Inferior parietal cortex (tissue), 1 donor: ENCODE measurements around the gene AP2S1.
A peak's percentile ranks its signal among the peaks of the same experiment; 100 is the strongest.
"Not testable (repeated sequence)": the region's sequence is repeated elsewhere in the genome, so short reads cannot be mapped to it uniquely, and the experiment has no call there.

ENCODE experiments used
- DNase-seq: peaks from one replicate; pipeline ENCODE4 v3.0.0-alpha.2; 2016; ENCODE audit errors: extremely low spot score

Gene AP2S1

DNA sequence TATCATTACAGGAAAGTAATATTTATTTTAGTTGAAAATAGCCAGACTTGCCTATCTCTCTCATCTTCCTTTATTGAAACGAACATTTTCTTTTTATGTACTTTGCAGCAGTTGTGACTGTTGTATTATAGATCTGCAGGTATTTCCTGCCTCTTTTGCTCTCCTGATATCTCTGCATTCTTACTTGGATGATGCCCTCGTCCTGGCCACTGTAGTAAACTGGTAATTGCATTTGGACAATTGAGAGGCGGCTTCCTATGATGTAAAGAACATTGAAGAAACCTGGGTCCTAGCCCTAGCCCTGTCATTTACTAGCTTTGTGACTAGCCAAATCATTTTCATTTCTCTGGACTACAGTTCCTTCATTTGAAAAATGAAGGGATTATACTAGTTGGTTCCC is 16.5 kb upstream of the AP2S1 start:
- no peak for DNase-seq

DNA sequence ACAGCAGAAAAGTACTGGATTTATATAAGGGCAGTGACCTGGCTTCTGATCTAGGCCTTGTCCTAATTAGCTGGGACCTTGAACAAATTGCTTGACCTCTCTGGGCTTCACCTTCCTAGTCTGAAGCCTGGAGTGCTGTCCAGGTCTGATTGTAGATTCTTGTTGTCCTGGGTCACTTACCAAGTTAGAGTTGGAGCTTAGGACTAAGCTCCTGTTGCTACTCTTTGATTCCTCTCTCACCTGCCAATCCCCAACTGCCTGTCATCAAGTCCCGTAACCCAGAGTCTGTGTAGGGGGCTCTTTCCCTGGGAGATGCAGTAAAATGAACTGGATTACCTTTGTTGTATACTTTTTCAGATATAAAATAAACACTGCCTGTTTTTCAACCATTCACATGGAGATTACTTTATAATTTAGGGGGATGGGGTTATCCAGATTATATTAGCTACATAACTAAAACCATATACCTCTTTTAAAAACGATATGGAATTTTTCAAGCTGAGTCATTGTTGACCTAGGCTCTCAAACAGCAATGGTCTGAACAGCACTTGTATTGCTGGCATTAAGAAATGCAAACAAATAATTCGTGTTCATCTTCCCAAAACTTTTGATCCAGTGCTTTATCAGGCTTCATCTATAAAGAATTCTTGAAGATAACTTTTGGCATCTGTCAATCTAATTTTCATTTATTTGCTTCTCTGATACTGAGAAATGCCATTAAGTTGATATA is 15.9 kb upstream of the AP2S1 start:
- DNase-seq, result no peak

DNA sequence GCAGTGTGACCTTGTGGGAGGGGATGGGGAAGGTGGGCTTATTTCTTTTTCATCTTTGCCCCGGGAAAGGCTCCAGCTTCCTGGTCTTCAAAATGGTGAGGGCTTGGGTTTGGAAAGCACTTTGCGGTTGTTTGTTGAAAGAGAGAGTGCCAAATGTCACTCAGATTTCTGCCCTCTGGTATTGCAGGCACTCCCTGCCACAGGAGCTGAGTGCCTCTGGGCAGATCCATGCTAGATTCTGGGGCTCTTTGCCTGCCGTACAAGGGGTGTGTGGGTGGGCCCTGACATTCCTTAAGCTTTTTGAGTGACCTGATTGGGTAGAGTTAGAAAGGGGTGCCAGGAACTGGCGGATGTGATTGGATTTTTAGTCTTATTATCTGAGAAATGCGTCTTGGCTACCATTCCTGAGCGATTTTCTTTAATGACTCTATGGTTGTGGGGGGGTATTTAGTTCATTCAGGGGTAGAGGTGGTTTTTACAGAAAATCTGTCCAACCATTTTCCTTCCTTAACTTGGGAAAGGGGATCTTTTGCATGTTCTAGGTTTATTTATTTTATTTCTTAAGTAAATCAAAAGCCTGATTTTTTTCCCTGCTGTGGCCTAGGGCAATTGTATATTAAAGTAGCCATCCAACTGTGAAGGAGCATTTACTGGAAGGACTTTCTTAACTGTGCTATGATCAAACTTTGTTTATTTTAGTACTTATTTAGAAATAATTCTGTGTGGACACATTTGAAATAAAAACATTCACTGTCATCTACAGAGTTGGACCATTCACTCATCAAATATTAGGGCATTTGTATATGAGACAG is 13.4 kb upstream of the AP2S1 start:
- no peak for DNase-seq

DNA sequence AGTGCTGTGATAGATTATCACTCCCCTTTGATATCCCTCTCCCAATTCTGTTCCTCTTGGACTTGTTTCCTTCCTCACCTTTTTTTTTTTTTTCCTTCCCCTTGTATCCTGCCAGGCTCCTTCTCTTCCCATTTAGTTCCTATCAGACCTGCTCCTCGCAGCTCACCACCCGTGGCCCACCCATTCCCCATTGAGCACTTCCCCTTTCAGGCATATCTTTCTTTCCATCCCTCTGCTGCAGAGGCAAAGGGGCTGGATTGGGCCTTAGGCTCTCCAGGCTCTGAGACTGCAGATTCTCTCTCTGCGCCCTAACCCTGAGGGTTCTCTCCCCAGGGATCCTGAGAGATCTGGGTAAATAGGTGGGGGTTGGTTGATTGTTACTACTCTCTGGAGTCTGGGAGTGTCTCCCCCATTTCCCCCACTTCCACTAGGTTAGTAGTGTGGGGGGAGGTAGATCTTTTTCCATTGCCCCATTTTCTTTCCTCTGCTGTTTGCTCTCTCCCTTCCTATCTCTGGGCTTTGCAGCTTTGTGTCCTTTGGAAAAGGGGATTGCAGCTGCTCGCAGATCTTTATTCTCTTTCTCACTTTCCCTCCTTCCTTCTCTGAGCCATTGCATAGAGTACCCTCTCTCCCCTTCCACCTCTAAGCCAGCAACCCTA is 12.5 kb upstream of the AP2S1 start:
- no peak for DNase-seq

DNA sequence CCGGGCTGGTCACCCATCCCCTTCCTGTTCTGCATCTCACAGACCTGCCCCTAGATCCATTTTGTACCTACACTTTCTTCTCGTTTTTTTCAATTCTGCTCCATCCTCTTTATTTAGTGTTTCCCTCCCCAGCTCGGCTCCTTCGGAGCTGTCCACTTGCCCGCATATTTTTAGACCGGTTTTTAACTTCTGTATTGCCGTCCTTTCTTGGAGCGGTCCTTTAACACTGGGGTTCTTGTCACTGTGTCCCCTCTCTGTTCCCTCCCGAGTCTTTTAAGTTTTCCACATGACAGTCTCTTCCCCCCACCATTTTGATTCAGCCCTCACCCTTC is 11.8 kb upstream of the AP2S1 start:
- no peak for DNase-seq

DNA sequence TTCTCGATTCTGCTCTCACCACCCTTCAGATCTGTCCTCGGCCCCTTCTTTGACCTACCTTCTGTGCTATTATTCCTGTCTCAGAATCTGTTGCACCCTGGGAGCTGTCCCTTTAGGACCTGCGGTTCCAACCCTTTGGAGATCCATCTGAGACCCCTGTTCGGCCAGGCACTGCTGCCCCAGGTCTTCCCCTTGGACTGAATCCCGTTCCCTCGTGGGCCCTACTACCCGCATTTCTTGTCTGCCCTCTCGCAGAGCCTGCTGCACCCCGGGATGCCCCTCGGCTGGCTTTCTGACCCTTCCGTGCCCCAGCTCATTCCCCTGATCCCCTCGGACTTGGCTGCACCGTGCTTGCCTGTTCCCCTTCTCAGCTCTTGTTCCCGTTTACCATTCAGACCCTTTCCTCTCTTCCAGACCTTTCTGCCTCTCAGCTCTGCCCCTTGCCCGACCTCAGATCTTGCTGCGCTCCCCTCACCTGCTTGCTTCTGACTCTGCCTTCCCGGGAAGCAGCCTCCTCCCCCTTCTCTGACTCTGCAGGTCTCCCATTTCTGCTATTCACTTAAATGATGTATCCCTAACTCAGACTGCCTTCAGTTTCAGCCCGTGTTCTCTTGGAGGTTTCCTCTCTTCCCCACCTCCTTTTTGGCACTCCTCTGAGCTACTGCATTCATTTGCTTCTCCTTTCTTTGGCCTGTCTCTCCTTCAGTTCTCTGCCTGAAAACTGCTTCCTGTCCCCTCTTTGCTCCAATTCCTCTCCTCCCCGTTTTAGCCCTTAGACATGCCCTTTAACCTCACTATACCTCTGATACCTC is 11.3 kb upstream of the AP2S1 start:
- DNase-seq, result no peak

DNA sequence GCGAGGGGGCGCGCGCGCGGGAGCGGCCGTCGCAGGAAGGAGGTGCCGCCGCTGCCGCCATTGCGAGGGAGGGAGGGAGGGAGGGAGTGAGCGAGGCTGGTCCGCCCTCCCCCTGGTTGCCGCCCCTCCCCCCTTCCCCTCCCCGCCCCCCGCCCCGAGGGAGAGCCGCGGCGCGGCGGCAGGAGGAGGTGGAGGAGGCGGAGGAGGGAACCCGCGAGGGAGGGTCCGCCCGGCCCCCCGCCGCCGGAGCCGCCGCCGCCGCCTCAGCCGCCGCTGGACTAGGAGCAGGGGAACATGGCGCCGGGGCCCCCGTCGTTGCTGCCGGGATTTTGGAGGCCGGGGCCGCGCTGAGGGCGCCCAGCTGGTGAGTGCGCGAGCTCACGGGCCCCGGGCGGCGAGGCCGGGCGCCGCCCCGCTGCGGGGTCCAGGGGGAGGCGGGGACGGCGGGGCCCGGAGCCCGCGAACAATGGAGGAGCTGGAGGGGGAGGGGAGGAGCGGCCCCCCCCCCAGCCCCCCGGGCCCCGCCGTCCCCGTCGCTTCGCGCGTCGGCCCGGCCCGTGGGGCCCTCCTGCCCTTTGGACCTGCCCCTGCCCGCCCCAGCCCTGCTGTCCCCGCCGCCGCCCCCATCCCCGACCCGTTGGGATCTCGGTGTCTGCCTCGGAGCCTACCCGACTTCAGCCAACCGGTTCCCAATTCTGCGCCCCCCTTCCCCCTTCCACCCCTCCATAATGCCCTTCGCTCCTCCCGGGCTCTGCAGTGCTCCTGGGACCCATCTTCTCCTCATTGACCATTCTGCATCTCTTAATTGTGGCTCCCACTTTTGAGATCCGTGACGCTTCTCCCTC is 10.4 kb upstream of the AP2S1 start, which contains the start of gene ARHGAP35:
ARHGAP35 (plus strand) TSS at position 152 of the 845 bp plus-strand sequence. CDS start 57,679 bp downstream, outside the sequence.
- DNase-seq, result no peak

DNA sequence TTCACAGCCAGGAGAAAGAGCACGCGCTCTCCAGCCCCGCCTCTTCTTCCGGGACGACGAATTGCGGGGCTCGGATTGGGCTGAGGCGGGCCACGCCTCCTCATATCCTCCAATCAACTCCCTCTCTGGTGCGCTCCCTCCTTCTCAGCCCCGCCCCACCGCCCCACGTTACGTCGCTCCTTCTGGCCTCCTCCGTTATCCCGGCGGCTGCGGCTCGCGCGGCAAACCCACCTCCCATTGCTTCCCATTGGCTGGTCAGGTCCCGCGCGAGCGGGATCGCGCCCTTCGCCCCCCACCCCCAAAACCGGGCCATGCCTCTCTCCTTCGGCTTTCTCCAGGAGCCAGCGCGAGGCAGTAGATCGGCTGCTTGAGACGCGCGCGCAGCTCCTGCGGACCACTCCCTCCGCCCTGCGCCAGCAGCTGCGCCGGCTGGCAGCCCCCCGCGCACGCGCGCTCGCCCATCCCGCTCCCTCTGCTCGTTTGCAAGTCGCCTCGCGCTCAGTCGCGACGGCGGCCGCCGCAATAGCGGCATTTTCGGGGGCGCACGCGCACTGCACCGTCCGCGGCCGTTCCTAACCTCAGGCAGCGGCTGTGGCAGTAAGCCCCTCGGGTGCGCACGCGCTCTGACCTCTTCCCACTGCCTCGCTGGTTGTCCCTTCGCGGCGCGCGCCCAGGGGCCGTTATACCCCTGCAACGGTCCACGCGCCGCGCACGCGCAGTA is 9.6 kb upstream of the AP2S1 start:
- peak; percentile 96 for DNase-seq

DNA sequence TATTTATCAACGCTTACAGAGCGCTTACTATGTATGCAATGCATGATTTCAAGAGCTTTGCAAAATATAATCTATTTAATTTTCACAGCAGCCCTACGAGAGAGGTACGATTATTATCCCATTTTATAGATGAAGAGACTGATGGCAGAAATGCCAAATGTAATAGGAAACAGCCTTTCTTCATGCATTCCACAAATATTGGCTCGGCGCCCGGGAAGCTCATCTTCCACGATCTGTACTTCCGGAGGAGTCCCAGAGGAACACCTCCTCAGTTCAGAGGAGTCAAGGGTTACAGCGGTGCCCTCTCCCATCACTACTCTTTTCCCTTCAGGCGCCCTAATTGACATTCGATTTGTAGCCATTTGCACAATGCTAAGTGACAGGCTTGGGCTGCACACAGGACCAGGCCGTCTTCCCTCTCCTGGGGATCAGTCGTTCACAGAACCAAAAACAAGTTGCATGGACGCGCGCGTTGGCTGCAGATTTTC is 9.0 kb upstream of the AP2S1 start:
- no peak for DNase-seq

DNA sequence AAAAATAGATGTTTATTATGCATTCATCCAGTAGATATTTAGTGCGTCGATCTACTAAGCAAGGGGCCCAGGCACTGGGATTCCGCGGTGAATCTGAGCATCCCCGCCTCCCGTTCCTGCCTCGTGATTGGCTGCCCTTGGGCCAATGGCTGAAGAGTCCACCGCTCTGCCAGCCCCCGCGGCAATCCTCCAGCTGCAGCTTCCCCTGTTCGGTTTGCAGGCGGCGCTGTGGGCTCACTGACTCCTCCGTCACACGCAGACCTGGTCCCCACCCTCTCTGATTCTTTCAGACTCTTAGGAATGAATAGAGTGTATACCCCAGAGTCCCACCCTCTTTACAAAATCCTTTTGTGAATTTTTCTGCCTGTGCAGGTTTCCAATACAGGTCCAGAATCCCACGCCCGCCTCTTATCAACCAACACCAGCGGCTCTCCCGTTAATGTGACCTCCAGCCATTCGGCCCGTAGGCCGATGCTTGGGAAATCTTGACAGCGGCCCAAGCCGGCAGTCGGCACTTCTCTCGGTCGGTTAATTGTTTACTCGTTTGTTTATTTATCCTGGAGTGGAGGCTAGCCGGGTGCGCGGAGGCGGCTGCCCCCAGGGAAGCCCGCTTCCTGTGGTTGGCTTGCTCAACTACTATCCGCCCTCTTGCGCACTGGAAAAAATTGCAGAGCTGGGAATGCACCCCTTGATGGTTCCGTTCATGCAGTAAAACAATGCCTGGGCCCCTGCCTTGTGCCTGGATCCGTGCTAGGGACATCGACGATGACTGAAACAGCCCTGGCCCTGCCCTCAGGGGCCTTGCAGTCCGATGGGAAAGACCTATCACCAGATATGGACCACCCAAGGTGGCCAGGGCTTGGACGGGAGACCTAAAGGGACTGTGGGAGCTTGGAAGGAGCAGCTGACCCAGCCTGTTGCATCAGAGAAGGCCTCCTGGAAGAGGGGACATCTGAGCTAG is 5.7 kb upstream of the AP2S1 start:
- DNase-seq, result peak; percentile 95

DNA sequence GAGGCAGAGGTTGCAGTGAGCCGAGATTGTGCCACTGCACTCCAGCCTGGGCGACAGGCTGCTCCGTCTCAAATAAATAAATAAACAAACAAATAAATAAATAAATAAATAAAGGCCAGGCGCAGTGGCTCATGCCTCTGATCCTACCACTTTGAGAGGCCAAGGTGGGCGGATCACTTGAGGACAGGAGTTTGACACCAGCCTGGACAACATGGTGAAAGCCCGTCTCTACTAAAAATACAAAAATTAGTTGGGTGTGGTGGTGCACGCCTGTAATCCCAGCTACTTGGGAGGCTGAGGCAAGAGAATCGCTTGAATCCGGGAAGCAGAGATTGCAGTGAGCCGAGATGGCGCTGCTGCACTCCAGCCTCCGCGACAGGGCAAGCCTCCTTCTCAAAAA is 4.1 kb upstream of the AP2S1 start:
- not testable (repeated sequence) for DNase-seq

DNA sequence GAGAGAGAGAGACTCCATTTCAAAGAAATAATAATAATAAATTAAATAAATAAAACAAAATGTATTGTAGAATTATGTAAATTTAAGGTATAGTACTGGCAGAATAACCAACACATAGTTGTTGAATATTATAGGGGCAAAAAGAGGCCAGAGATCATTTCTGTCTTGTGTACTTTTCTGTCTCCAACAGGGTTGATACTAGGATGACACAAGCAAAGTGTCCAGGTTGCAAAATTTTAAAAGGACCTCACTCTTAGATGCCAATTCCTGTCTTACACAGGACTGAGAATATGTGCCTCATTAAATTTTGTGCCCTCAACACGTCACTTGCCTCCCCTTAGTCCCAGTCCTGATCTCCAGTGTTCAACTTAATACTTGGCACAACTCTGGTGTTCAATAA is 2.2 kb upstream of the AP2S1 start:
- no peak for DNase-seq

DNA sequence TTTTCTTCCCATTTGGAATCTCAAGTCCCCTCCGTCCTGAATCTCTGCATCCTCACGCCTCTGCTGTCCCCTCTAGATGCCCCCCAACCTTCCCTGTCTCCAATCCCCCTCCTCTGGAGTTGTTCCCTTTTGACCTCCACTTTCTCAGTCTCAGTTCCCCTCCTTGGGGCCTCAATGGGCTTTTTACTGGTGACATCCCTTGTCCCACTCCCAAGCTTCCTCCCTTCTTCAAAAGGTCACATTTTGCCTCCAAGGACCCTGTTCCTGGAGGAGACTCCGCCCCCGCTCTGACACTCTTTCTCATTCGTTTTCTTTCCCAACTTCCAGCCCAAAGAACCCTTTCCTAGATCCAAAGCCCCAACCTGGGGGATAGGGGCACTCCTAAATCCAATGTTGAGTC is 1.0 kb downstream of the AP2S1 start:
- no peak for DNase-seq

DNA sequence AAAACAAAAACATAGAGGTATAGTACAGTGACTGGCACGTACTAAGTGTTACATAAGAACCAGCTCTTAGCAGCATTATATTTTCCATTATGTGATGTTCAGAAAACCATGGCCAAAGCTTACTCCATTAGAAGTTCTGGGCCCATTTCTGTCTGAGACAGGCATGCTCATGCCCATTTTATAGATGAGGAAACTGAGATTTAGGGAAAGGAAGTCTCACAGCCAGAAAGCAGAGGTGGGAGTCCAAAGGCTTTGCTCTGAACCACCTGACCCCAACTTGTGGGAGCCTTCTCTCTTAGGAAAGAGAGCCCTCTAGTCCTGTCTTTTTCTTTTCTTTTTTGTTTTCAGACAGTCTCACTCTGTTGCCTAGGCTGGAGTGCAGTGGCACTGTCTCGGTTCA is 2.3 kb downstream of the AP2S1 start:
- DNase-seq, result no peak

DNA sequence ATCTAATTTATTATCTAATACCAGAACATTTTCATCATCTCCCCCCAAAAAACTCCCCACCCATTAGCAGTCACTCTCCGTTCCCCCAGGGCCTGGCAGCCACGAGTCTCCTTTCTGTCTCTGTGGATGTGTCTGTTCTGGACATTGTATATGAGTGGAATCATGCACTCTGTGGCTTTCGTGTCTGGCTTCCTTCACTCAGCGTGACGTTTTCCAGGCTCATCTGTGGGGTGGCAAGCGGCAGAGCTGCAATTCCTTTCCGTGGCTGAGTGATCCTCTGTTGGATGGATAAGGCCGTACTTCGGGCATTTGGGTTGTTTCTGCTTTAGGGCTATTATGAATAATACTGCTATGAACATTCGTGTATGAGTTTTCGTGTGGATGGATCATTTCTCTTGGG is 3.1 kb downstream of the AP2S1 start:
- DNase-seq, result no peak

DNA sequence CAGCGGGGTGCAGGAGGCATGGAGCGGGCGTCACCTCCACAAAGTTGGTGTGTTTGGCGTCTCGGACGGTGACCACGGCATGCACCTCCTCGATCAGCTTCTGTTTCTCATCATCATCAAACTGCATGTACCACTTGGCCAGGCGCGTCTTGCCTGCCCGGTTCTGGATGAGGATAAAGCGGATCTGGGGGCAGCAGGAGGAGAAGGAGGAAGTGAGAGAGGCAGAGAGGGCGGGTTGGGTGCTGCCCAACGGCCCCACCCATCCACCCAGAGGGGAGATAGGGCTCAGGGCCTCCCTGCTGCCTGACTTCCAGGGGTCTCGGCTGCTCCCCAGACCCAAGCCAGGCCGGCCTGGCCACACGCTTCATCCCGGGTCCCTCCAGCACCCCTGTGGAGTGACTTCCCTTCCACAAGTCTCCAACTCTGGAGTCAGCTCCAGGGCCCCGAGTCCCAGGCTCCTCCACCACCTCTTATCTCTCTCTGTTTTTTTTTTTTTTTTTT is 4.6 kb downstream of the AP2S1 start:
- no peak for DNase-seq

DNA sequence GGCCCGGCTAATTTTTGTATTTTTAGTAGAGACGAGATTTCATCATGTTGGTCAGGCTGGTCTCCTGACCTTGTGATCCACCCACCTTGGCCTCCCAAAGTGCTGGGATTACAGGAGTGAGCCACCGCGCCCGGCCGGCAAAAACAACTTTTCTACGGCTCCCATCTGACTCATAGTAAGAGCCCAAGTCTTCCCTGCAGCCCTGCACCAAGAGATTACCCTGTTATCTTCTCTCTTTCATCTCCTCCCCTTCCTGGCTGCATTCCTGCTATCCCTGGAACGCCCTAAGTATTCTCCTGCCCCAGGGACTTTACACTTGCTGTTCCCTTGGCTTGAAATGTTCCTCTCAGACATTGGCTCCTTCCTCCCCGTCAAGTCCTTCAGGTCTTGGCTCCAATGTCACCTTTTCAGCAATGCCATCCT is 6.6 kb downstream of the AP2S1 start:
- no peak for DNase-seq

DNA sequence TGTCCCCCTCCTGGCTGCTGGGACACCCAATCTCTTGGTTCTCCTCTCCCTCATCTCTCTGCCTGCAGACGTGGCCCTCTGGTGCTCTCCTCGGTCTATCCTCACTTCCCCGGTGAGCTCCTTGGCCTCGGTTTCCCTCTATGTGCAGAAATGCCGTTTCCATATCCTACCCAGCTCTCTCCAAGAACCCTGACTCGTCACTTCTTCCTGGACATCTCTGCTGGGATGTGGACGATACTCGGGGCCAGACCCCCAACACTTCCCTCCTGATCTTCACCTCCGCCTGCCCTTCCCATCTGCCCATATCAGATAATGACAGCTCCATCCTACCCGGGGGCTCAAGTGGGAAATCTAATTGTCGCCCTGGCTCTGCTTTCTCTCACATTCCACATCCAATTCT is 7.9 kb downstream of the AP2S1 start:
- no peak for DNase-seq
